DOHH2 (cell line): ENCODE measurements around the gene PICALM.

Experiments used
- H3F3A ChIP-seq: fragments of 200-600 bp; sonication (generic), shearing (Covaris generic); 2 replicates; pipeline ENCODE4 v1.6.0; 2016; ENCODE audit warnings: antibody characterized with exemption, mild to moderate bottlenecking; ENCODE audit not compliant: control insufficient read depth, insufficient read depth
- H3K27ac ChIP-seq: fragments of 200-600 bp; sonication (generic); 2 replicates; pipeline ENCODE4 v1.5.1; 2014; ENCODE audit warnings: low read depth, mild to moderate bottlenecking, low read length, moderate library complexity
- H3K27me3 ChIP-seq: fragments of 200-600 bp; sonication (generic); 2 replicates; pipeline ENCODE4 v1.6.1; 2014; ENCODE audit warnings: mild to moderate bottlenecking, low read length, mixed read lengths; ENCODE audit not compliant: control insufficient read depth
- H3K36me3 ChIP-seq: fragments of 200-600 bp; sonication (generic); 2 replicates; pipeline ENCODE4 v1.6.1; 2014; ENCODE audit warnings: mild to moderate bottlenecking, low read length, moderate library complexity, mixed read lengths; ENCODE audit not compliant: control insufficient read depth
- H3K4me1 ChIP-seq: fragments of 200-600 bp; sonication (generic); 2 replicates; pipeline ENCODE4 v1.6.1; 2014; ENCODE audit warnings: mild to moderate bottlenecking, low read length, mixed read lengths; ENCODE audit not compliant: control insufficient read depth
- H3K4me2 ChIP-seq: fragments of 200-600 bp; sonication (generic); 2 replicates; pipeline ENCODE4 v1.6.0; 2014; ENCODE audit warnings: mild to moderate bottlenecking, low read length, moderate library complexity
- H3K4me3 ChIP-seq: fragments of 200-600 bp; sonication (generic); 2 replicates; pipeline ENCODE4 v1.5.1; 2014; ENCODE audit warnings: mild to moderate bottlenecking, low read length, mixed read lengths
- H3K79me2 ChIP-seq: fragments of 200-600 bp; sonication (generic); 2 replicates; pipeline ENCODE4 v1.6.1; 2014; ENCODE audit warnings: mild to moderate bottlenecking, low read length, mixed read lengths; ENCODE audit not compliant: control insufficient read depth
- H3K9me2 ChIP-seq: fragments of 200-600 bp; sonication (generic); replicated peaks from 2 replicates; pipeline ENCODE4 v1.6.1; 2014; ENCODE audit warnings: mild to moderate bottlenecking, low read length, mixed read lengths; ENCODE audit not compliant: control insufficient read depth
- H3K9me3 ChIP-seq: fragments of 200-600 bp; sonication (generic); 2 replicates; pipeline ENCODE4 v1.6.1; 2014; ENCODE audit warnings: antibody characterized with exemption, low read length, mixed read lengths; ENCODE audit not compliant: control insufficient read depth, insufficient read depth
- H4K20me1 ChIP-seq: fragments of 200-600 bp; sonication (generic); 2 replicates; pipeline ENCODE4 v1.6.0; 2014; ENCODE audit warnings: low read depth, mild to moderate bottlenecking, antibody characterized with exemption, low read length, moderate library complexity; ENCODE audit not compliant: control insufficient read depth, insufficient read depth
- EZH2phosphoT487 ChIP-seq: fragments of 200-600 bp; sonication (generic); IDR thresholded peaks from 2 replicates; pipeline ENCODE4 v1.6.1; 2017; ENCODE audit warnings: borderline replicate concordance, mild to moderate bottlenecking, antibody characterized with exemption, low read length, moderate library complexity, mixed read lengths
- TF ChIP-seq, protein P1 (sequence below): fragments of 200-600 bp; sonication (generic); IDR thresholded peaks from one replicate; pipeline ENCODE4 v1.5.1; 2014; ENCODE audit warnings: antibody characterized with exemption, mild to moderate bottlenecking, low read depth, low read length; ENCODE audit not compliant: poor library complexity, severe bottlenecking

Gene PICALM

DNA sequence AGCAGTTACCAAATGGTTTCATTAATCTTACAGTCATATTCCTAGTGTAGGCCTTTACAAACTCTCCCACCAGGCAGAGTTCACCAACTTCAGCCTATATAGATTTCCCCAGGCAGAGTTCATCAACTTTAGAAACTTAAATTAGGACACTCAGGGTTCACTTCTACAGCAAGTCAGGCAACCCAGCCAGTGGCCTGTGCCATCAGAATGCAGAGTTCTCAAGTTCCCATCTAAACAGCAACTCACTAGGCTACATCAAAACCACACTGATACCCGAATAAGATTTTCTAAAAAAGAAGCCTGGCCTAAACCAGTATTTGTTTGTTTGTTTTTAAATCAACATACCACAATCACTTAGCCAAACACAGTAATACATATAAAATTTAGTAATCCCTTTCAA lies 33.7 kb downstream of the PICALM start:
- no peaks in the 10 kb centered on the region for H3F3A ChIP-seq
- H3K9me3 ChIP-seq: no peaks in the 10 kb centered on the region
- no peak for TF ChIP-seq EZH2phosphoT487
- TF ChIP-seq, protein P1, sequence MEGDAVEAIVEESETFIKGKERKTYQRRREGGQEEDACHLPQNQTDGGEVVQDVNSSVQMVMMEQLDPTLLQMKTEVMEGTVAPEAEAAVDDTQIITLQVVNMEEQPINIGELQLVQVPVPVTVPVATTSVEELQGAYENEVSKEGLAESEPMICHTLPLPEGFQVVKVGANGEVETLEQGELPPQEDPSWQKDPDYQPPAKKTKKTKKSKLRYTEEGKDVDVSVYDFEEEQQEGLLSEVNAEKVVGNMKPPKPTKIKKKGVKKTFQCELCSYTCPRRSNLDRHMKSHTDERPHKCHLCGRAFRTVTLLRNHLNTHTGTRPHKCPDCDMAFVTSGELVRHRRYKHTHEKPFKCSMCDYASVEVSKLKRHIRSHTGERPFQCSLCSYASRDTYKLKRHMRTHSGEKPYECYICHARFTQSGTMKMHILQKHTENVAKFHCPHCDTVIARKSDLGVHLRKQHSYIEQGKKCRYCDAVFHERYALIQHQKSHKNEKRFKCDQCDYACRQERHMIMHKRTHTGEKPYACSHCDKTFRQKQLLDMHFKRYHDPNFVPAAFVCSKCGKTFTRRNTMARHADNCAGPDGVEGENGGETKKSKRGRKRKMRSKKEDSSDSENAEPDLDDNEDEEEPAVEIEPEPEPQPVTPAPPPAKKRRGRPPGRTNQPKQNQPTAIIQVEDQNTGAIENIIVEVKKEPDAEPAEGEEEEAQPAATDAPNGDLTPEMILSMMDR: no peak
- H3K27me3 ChIP-seq: no peaks in the 10 kb centered on the region
- peaks cover 13% of the 10 kb centered on the region for H3K36me3 ChIP-seq
- H3K27ac ChIP-seq: no peak overlapping the region
- no peaks in the 10 kb centered on the region for H4K20me1 ChIP-seq
- H3K79me2 ChIP-seq: peaks cover 87% of the 10 kb centered on the region
- H3K4me2 ChIP-seq: no peak overlapping the region
- H3K4me3 ChIP-seq: no peak overlapping the region
- no peaks in the 10 kb centered on the region for H3K9me2 ChIP-seq
- no peaks in the 10 kb centered on the region for H3K4me1 ChIP-seq

GRCh38 chr11:86034710-86035109 lies 34.2 kb downstream of the PICALM start:
- no peak overlapping the region for H3K4me2 ChIP-seq

DNA sequence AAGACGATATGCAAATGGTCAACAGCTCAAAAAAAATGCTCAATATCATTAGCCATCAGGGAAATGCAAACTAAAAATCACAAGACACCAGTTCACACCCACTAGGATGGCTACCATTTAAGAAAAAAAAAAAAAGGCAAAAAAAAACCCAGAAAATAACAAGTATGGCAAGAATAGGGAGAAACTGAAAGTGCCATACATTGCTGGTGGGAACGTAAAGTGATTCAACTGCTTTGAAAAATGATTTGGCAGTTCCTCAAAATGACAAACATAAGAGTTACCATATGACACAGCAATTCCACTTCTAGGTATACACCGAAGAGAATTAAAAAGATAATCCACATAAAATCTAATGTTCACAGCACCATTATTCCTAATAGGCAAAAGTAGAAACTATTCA lies 47.5 kb downstream of the PICALM start:
- Histone ChIP-seq H3K4me3 (no peak overlapping the region), H3K4me1 (no peaks in the 10 kb centered on the region), H3K27me3 (no peaks in the 10 kb centered on the region), H3K36me3 (peaks cover 70% of the 10 kb centered on the region), H3K79me2 (no peaks in the 10 kb centered on the region), H3K9me2 (no peaks in the 10 kb centered on the region), H3F3A (no peaks in the 10 kb centered on the region), H3K4me2 (no peak overlapping the region), H3K9me3 (no peaks in the 10 kb centered on the region), H4K20me1 (no peaks in the 10 kb centered on the region), H3K27ac (no peak overlapping the region)
- TF ChIP-seq, protein P1: no peak
- TF ChIP-seq EZH2phosphoT487: no peak

More at GRCh38 chr11:86034710-86035109, 34.2 kb downstream of the PICALM start:
- H3K9me2 ChIP-seq: no peaks in the 10 kb centered on the region
- H3K36me3 ChIP-seq: peaks cover 16% of the 10 kb centered on the region
- no peak for TF ChIP-seq EZH2phosphoT487
- TF ChIP-seq, protein P1: no peak
- peaks cover 83% of the 10 kb centered on the region for H3K79me2 ChIP-seq
- H3K9me3 ChIP-seq: no peaks in the 10 kb centered on the region
- H3K4me3 ChIP-seq: no peak overlapping the region
- H4K20me1 ChIP-seq: no peaks in the 10 kb centered on the region
- no peak overlapping the region for H3K27ac ChIP-seq
- no peaks in the 10 kb centered on the region for H3K4me1 ChIP-seq
- H3F3A ChIP-seq: no peaks in the 10 kb centered on the region
- no peaks in the 10 kb centered on the region for H3K27me3 ChIP-seq

DNA sequence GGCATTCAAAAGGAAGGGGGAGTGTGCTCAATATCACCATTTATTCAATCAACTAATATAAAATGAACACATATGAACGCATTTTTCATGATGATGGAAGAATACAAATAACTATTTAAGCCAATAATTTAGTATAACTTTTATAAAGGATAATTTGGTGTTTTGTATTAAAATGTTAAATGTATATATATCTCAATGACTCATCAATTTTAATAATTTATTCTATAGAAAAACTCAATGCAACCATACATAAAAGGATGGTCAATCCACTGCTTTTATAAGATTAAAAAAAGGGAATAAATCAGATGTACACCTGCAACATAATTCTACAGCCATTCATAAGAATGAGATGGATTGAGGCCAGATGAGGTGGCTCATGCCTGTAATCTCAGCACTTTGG lies 50.6 kb downstream of the PICALM start:
- TF ChIP-seq EZH2phosphoT487: no peak
- TF ChIP-seq, protein P1: no peak
- peaks cover 5% of the 10 kb centered on the region; the same call in 1 of the 2 replicates for H3F3A ChIP-seq
- H3K4me3 ChIP-seq: no peak overlapping the region
- no peaks in the 10 kb centered on the region for H4K20me1 ChIP-seq
- no peaks in the 10 kb centered on the region for H3K4me1 ChIP-seq
- H3K27me3 ChIP-seq: no peaks in the 10 kb centered on the region
- peaks cover 65% of the 10 kb centered on the region for H3K36me3 ChIP-seq
- no peaks in the 10 kb centered on the region for H3K9me3 ChIP-seq
- H3K9me2 ChIP-seq: no peaks in the 10 kb centered on the region
- no peak overlapping the region for H3K27ac ChIP-seq
- H3K79me2 ChIP-seq: peaks cover 5% of the 10 kb centered on the region; the same call in 1 of the 2 replicates
- H3K4me2 ChIP-seq: no peak overlapping the region
